ENCODE data around the gene DCAF15. TPM values are rescaled to one million over a fixed set of nuclear protein-coding genes. Genes with fewer than 3 reads are reported as not detected.

The DCAF15 gene
- total RNA-seq, 4 donors from 2014 or later, result 11.2 to 38.8 (median 18.0) TPM

DNA sequence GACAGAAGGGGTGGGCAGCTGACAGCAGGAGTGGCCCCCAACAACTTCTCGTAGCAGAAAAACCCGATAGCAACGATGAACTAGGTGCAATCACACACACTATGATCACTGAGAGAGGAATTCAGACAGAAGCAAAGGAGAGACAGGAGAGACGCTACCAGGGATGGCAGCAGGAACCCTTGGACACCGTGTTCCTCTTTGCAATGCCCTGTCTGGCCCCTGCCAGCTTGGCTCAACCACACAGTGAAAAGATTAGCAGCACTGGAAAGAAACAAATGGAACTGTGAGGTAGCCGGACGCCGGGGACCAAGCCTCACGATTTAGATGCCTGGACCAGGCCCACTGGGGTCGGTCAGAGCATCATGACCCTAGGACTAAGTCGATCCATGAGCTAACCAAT, 23.6 kb downstream of the DCAF15 start:
- Histone ChIP-seq H3K4me3 (peak overlapping the region in 1 of 4 donors; percentile 9), H3K4me1 (peaks cover 24 to 27% of the 10 kb centered on the region in 2 donors), H3K9me3 (no peaks in the 10 kb centered on the region), H3K27ac (peak overlapping the region; percentile 60 to 89 (median 80)), H3K36me3 (no peaks in the 10 kb centered on the region), H3K27me3 (no peaks in the 10 kb centered on the region)
- TF ChIP-seq, protein P1, sequence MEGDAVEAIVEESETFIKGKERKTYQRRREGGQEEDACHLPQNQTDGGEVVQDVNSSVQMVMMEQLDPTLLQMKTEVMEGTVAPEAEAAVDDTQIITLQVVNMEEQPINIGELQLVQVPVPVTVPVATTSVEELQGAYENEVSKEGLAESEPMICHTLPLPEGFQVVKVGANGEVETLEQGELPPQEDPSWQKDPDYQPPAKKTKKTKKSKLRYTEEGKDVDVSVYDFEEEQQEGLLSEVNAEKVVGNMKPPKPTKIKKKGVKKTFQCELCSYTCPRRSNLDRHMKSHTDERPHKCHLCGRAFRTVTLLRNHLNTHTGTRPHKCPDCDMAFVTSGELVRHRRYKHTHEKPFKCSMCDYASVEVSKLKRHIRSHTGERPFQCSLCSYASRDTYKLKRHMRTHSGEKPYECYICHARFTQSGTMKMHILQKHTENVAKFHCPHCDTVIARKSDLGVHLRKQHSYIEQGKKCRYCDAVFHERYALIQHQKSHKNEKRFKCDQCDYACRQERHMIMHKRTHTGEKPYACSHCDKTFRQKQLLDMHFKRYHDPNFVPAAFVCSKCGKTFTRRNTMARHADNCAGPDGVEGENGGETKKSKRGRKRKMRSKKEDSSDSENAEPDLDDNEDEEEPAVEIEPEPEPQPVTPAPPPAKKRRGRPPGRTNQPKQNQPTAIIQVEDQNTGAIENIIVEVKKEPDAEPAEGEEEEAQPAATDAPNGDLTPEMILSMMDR (IDR thresholded peaks at IDR 0.05 in 4 of 5, conservative IDR thresholded peaks at IDR 0.05 in 1 of 5), result no peak
- TF ChIP-seq POLR2A (IDR thresholded peaks at IDR 0.05), result no peak
- peak; percentile 67 to 80 for DNase-seq
- in situ Hi-C loops (cut with MboI; ENCODE audit: low sequenced_read_pairs in 4 of 4), result no loop called here
- intact Hi-C loops (cut with DNase I; ENCODE audit: low total_unique reads), result no loop called here
- ATAC-seq, result peak; percentile 85 to 86

DNA sequence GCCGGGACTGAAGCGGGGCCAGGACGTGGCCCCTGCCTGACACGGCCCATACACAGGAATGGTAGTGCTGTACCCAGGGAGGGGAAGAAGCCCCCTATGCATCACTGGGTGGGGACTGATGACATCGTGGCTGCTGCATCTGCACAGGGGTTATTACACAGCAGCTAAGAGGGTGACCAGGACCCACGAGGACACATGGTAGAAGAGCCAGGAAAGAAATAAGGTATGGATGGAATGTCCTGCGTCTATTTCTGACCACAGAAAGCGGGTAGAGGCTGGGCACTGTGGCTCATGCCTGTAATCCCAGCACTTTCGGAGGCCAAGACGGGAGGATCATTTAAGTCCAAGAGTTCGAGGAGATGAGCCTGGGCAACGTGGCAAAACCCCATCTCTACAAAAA, 24.1 kb downstream of the DCAF15 start:
- Histone ChIP-seq H3K4me3 (peak overlapping the region in 1 of 4 donors; percentile 9), H3K4me1 (peaks cover 24 to 29% of the 10 kb centered on the region in 2 donors), H3K27me3 (no peaks in the 10 kb centered on the region), H3K9me3 (no peaks in the 10 kb centered on the region), H3K27ac (peak overlapping the region; percentile 60 to 89 (median 80)), H3K36me3 (no peaks in the 10 kb centered on the region)
- no peak for TF ChIP-seq POLR2A (IDR thresholded peaks at IDR 0.05)
- in situ Hi-C loops (cut with MboI; ENCODE audit: low sequenced_read_pairs in 4 of 4) (no loop called here), intact Hi-C loops (cut with DNase I; ENCODE audit: low total_unique reads) (no loop called here)
- ATAC-seq, result peak; percentile 68 to 78
- peak; percentile 26 to 67 for DNase-seq

DNA sequence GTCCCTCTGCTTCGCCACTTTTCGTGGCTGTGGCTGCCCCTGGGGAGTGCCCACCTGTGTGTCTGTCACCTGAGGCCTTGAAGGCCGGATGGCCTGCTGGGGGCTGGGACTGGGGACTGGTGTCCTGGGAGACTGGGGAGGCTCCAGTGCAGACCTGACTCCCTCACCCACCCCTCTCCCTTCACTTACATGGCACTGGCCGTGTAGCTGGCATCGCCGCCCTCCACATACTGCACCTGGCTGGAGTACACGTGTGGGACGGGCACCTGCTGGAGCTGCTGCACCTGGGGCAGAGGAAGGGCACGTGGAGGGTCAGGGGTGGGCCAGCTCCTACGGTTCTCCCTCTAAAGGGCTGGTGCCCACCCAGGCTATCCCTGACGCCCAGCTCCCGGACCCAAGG, 25.5 kb downstream of the DCAF15 start:
- peak overlapping the region; percentile 38 to 64 (median 54) for H3K27ac ChIP-seq
- H3K27me3 ChIP-seq, result no peaks in the 10 kb centered on the region
- intact Hi-C loops (cut with DNase I; ENCODE audit: low total_unique reads) (no loop called here), in situ Hi-C loops (cut with MboI; ENCODE audit: low sequenced_read_pairs in 4 of 4) (no loop called here)
- H3K4me3 ChIP-seq, result no peak overlapping the region
- TF ChIP-seq POLR2A (IDR thresholded peaks at IDR 0.05), result no peak
- TF ChIP-seq, protein P1 (IDR thresholded peaks at IDR 0.05 in 4 of 5, conservative IDR thresholded peaks at IDR 0.05 in 1 of 5), result no peak
- peaks cover 24 to 29% of the 10 kb centered on the region in 2 donors for H3K4me1 ChIP-seq
- no peaks in the 10 kb centered on the region for H3K36me3 ChIP-seq
- ATAC-seq (no peak), DNase-seq (no peak)
- H3K9me3 ChIP-seq, result no peaks in the 10 kb centered on the region

DNA sequence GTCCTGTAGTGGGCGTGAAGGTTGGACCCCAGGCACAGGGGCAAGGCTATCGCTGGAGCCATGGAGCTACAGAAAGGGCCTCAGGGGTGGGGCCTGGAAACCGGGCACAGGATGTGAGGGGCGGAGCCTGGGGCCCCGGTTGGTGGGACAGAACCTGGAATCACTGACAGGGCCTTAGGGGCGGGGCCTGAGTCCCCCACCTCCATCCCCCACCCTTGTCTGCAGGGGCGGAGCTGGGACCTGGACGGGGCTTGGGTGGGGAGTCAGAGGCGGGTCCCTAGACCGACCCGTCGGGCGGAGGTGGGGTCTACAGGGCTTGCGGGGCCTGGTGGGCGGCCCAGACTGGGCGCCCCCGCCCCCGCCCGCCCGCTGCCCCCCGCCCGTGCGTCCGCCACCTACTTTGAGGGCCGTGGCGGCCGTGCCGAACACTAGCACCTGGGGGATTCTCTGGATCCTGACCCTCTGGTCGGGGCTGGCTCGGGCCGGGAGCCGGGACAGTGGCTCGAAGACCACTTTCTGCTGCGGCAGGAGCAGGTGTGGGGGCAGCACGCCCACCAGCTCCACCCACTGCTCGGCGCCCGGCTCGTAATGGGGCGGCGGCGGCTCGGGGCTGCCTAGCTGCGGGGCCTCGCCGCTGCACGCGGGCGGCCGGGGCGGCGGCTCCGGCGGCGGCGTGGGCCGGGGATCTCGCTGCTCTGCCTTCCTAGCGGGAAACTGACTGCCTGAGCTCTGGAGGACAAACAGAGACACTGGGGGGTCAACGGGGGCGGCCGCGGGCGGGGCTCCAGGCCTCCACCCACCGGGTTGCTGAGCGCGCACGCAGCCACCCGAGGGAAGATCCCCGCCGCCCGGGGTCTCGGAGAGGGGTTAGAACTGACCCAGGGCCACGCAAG, 26.3 kb downstream of the DCAF15 start:
- Histone ChIP-seq H3K4me3 (peak overlapping the region; percentile 41 to 43 (median 42)), H3K9me3 (no peaks in the 10 kb centered on the region), H3K27ac (peak overlapping the region; percentile 38 to 64 (median 54)), H3K4me1 (peaks cover 24 to 29% of the 10 kb centered on the region in 2 donors), H3K36me3 (no peaks in the 10 kb centered on the region), H3K27me3 (no peaks in the 10 kb centered on the region)
- intact Hi-C loops (cut with DNase I; ENCODE audit: low total_unique reads) (no loop called here), in situ Hi-C loops (cut with MboI; ENCODE audit: low sequenced_read_pairs in 4 of 4) (no loop called here)
- ATAC-seq (no peak), DNase-seq (peak; percentile 40 to 59)
- TF ChIP-seq, protein P1 (IDR thresholded peaks at IDR 0.05 in 4 of 5, conservative IDR thresholded peaks at IDR 0.05 in 1 of 5), result no peak
- no peak for TF ChIP-seq POLR2A (IDR thresholded peaks at IDR 0.05)

DNA sequence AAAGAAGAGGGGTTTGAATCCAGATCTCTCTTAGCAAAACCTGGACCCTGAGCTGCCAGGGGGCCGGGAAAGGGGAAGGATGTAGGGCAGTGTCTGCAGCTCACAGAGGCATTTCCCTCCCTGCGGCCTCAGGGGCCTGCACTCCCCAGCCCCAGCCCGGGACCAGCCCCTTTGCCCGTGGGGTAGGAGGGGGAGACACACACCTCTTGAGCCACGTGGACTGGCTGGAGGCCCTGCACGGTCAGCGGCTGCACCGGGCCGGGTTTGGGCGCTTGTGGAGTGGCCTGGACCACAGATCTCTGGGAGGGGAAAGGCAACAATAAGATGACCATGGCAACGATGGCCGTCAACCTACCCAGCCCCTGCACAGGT, 26.9 kb downstream of the DCAF15 start:
- Histone ChIP-seq H3K4me3 (peak overlapping the region; percentile 41 to 43 (median 42)), H3K9me3 (no peaks in the 10 kb centered on the region), H3K27me3 (no peaks in the 10 kb centered on the region), H3K27ac (peak overlapping the region in 3 of 4 donors; percentile 38 to 64 (median 41)), H3K4me1 (peaks cover 19 to 29% of the 10 kb centered on the region in 2 donors), H3K36me3 (no peaks in the 10 kb centered on the region)
- in situ Hi-C loops (cut with MboI; ENCODE audit: low sequenced_read_pairs in 4 of 4) (no loop called here), intact Hi-C loops (cut with DNase I; ENCODE audit: low total_unique reads) (no loop called here)
- TF ChIP-seq, protein P1 (IDR thresholded peaks at IDR 0.05 in 4 of 5, conservative IDR thresholded peaks at IDR 0.05 in 1 of 5), result no peak
- TF ChIP-seq POLR2A (IDR thresholded peaks at IDR 0.05), result no peak
- no peak for ATAC-seq
- DNase-seq, result no peak
